ENCODE measurements around the gene MYO19.
"Not testable (repeated sequence)": the region's sequence is repeated elsewhere in the genome, so short reads cannot be mapped to it uniquely, and the experiment has no call there.

Gene MYO19

DNA sequence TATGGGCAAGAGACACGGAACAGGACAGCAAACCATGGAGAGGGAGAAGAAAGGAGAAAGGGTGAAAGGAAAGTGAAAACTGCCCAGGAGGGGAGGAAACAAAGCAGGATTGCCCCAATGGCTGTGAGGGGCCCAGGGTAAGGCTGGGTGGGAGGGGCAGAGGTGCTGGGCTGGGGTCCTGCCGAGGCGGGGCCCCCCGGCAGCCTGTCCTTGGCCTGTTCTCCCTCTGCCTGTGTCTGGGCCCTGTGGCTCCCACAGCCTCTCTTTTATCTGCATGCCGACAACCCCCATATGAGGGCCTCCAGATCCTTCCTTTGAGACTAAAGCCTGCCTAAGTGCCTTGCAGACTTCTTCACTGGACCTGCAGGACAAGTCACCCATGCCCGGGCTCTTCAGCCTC is 32.7 kb downstream of the MYO19 start:
- no peak for DNase-seq (ENCODE audit: low spot score)

DNA sequence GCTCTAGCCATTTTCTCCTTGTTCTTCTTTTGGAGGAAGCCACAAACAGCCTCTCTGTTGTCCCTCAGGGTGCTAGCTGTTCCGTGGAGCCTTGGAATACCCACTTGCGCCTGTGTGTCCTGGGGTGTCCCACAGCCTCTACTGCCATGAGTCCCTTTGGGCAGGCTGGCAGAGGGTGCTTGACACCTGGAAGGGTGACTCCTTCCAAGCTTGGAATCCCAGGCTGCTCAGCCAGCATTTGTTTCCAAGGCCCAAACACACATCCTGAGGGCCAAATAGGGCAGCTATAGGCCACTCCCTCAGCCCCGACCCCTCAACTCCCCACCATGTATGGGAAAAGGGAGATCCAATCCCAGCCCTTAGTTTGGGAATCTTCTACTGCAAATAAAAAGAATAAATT is 33.3 kb downstream of the MYO19 start:
- no peak for DNase-seq (ENCODE audit: low spot score)

DNA sequence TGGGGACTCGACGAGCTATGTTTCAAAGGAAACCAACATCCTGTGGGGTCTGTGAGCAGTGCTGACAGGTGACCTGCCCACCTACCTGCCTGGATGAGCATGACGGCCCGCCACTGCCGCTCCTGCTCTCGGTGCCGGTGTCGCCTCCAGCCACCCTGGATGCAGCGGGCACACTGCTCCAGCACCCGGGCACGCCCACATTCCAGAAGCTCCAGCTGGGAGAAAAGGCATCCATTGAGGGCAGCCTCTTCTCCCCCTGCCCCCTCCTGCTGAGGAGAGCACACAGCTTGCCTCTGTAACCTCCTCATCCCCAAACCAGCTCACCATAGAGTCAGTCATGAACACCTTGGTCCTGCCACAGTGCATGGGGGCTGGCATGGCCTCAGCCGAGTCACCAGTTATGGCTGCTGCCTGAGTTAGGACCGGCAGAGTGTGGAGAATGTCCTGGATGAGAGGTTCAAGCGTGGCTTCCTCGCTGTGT is 33.9 kb downstream of the MYO19 start:
- no peak for DNase-seq (ENCODE audit: low spot score)

DNA sequence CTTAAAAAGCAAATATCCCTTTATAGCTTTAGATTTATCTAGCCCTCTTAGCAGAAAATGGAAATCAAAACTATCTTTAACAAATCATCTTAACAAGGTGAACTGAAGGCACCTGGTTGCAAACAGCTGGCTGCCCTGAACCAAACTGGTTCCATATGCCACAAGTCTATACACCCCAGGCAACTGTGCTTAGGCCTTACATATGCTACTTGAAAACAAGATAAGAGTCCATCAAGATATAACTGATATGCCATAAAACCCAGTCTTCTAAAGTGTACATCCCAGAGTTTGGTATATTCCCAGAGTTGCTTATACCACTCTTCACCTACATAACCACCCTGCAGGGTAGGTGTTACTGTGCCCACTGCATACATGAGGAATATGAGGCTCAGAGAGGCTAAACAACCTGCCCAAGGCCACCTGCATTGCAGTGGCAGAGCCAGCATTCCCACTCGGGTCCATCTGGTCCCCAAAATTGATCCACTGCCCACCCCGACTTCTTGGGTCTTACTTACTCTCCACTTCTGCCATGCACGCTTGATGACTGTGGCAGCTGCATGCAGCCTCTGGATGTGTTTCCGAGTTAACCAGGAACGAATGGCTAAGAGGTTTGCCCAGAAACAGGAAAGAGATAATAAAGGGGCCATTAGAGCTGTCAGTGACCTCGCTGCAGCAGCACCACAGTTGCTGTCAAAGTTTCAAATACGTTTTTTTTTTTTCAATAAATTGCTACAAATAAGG is 35.9 kb downstream of the MYO19 start:
- DNase-seq (ENCODE audit: low spot score): no peak

DNA sequence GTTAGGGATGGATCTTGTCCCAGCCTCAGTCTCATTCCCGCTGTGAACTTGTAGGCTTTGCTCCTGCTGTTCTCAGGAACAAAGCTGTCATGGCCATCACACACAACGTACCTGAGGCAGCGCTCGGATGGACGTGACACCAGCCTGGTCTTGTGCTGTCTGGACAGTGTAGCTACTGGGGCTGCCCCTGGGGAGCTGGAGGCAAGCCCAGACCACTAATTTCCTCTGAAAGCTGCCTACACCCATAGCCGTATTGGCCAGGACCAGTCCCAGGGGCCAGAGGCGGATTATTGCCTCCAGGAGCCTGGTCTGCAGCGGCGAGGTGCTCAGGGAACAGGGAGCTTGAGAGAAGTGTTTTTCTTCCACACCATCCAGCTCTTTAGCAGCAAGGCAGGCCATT is 36.5 kb downstream of the MYO19 start:
- no peak for DNase-seq (ENCODE audit: low spot score)

DNA sequence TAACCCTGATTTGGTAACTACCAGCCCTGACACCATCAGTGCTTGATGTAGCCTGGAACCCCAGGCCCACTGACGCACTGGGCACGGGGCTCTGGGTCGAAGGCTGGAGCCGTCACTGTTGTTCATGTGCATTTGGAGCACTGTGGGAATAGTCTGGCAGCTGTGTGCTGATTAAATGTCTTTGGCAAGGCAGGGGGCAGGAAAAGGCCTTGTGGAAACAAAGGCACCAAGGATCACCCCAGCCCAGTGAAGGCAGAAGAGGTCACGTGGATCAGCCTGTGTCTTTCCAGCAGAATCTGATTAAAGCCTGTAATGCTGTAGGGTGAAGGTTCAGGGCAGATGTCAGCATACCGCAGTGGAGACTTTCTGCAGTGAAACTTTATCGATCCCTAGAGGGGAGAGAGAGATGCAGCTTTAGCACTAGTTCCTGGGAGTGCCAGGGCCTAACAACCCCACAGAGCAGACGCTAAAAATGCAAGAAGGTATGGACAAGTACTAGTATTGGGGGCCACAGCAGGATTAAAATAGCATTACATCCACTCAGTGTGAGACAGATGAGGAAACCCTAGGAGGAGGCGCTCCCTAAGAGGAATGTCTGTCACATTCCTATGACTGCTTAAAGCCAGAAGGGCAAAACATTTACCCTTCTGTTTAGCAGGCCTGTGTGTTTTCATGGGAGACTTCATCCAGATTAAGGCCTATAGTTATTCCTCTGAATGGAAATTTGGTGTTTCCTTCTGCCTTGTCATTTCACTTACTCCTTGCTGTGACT is 38.5 kb downstream of the MYO19 start:
- no peak for DNase-seq (ENCODE audit: low spot score)

DNA sequence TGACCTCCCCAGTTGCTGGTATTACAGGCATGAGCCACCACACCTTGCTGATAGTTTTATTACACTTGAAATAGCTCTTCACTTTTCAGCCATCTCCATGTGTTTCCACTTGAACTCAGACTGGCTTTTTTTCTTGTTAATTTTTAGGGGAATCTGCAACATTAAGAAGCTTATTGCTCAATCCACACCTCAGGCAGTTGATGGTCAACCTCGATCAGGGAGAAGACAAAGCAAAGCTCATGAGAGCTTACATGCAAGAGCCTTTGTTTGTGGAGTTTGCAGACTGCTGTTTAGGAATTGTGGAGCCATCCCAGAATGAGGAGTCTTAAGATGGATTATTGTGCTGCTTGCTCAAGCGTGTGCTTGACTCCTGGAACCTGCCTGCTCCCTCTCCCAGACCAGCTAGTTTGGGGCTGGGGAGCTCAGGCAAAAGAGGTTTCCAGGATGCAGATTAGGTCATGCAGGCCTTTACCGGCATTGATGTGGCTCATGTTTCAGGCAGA is 39.5 kb downstream of the MYO19 start:
- no peak for DNase-seq (ENCODE audit: low spot score)

DNA sequence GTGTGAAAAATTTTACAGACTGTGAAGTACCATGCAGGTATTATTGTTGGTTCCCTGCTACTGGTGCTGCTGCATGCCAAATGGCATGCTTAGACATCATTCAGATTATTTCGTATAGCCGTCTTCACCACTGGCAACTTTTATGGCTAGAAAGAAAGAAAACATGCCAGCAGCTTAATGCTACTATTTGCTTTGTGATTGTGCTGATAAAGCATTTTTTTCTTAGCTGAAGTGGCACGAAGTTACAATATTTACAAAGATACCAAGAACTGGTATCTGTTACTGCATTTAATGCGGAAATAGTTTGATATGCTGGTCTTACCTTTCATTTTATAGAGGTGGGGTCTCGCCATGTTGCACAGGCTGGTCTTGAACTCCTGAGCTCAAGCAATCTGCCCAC is 40.0 kb downstream of the MYO19 start:
- no peak for DNase-seq (ENCODE audit: low spot score)

DNA sequence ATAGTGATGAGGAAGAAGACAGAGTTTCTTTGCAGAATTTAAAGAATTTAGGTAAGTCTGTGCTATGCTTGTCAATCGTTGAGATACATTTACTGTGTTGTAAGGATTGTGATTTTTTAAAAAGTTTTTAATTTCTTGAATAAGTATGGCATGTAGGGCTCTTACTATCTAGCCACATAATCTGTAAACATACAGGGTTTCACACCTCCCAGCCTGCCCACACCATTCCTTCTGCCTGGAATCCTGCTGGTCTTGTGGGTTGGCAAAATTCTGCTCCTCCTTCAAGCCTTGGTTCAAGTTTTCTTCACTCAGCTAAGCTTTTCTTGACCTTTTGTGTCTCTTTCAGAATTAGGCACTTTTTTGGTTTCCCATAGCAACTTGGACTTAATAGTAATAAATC is 40.7 kb downstream of the MYO19 start:
- DNase-seq (ENCODE audit: low spot score): no peak

DNA sequence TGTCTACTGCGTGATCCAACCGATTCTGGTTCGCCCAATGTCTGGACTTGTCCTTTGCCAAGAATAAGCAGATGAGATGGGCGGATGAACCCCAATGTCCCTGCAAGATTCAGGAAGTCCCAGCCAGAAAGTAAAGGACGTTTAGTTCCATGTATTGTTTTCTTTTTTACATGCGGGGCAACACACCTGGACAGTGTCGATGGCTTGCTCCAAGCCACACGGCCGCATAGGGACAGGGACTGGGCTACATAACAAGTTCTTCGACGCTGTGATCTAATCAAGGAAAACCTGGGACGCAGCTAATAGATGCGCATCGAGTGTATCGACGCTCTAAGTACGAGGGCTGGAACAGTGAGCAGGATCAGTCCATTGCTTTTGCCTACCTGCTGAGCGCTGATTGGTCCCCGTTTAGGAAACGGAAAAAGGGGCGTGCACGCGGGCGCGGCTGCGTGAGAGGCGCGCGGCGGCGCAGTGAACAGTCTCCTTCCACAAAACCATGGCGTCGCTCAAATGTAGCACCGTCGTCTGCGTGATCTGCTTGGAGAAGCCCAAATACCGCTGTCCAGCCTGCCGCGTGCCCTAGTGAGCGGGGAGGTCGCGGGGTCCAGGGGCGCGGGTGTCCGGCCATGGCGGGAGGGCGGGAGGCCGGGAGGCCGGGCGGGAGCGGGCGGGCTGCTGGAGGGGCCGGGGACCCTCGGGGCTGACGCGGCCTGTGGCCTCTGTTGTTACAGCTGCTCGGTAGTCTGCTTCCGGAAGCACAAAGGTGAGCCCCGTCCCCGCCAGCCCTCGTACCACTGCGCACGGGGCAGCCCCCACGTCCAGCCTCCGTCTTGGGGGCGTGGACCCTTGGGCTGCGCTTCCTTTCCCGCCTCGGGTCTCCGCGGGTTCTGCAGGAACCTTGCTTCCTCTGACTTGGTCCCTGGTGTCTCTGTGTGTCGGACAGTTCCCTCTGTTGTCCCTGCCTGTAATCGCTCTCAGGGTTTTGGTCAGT is 48.2 kb downstream of the MYO19 start, which contains the start of gene ZNHIT3:
ZNHIT3 (plus strand) TSS at position 478 of the 991 bp plus-strand sequence; CDS start at position 497, 19 bp downstream.
- DNase-seq (ENCODE audit: low spot score): peak; percentile 96

DNA sequence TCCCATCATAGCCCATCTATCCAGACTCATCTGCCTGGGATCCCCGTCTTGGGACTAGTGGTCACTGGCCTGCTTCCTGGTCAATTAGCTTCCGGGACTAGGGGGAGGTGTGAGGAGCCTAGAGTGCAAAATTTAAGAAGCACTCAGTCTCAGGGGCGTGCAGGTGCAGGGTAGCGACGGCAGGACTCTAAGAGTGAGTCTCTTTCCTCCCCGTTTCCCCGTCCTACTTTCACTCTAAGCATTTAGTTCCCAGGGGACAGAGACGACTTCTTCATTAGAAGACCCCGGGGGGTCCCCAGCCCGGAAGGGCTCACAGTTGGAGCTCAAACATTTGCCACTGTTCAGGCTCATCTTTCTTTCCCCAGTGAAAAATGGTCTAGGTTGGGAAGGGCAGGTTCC is 48.9 kb downstream of the MYO19 start:
- DNase-seq (ENCODE audit: low spot score): no peak

DNA sequence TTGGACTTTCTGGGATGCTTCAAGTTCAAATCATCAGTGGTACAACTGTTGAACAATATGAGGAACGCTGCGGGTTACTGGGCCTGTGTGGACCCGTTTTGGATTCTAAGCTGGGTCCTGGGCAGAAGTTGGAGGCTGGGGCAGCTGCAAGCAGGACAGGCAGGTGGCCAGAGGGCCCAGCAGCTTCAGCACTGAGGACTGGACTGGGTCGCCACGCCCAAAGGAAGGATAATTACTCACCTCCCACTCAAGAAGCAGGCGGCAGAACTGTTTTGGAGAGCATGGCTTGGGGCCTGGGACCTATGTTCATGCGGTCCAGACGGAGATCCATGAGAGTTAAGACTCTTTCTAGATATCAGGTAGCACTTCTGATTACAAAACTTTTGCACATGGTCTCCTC is 49.6 kb downstream of the MYO19 start:
- no peak for DNase-seq (ENCODE audit: low spot score)

DNA sequence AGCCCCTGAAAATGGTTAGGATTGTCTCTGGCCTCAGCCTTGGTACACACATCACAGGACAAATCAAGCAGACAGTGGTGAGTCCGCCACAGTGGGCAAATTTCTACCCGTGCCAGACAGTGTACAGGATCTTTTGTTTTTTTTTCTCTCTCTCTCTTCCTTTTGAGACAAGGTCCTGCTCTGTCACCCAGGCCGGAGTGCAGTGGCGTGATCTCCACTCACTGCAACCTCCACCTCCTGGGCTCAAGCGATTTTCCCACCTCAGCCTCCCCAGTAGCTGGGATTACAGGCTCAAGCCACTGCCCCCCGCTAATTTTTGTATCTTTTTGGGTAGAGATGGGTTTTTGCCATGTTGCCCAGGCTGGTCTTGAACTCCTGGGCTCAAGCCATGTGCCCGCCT is 50.6 kb downstream of the MYO19 start:
- DNase-seq (ENCODE audit: low spot score): not testable (repeated sequence)

DNA sequence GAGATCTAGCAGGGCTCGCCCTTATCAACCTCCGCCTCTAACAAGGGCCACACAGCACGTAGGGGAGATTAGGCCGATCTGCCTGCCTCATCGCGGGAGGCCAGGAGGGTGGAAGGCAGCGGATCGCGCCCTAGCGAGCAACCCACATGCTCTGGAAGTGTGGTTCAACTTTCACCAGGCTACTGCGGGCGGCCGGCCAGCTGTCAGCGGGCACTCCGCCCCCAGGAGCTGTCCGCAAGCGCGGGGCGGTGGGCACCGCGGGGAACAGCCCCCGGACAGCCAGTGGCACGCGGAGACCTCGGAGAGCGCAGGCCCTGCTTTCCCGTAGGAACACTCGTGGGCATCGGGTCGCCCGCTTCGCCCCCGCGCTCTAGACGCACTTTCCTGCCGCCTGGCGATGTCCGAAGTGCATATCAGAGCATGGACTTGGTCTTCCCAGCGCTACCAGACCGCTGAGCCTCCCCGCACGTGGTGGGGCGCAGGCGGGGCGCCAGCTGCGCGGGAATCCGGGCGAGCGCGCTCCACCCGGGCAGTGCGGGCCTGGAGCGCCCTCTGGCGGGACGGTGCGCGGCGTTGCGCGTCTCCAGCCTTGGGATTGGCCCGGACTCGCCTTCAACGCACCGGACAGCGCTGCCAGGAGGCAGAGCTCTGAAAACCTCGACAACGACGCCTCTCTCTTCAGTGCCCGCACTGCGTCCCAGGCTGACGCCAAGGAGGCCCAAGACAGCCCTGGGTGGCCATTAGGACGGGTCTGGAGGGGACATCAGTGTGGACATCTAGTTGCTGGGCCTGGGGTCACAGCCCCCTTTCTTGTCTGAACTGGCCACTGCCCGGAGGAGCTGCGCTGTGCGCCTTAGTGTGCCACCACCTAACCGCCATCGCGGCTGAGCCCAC is 51.8 kb downstream of the MYO19 start:
- DNase-seq (ENCODE audit: low spot score): peak; percentile 97

DNA sequence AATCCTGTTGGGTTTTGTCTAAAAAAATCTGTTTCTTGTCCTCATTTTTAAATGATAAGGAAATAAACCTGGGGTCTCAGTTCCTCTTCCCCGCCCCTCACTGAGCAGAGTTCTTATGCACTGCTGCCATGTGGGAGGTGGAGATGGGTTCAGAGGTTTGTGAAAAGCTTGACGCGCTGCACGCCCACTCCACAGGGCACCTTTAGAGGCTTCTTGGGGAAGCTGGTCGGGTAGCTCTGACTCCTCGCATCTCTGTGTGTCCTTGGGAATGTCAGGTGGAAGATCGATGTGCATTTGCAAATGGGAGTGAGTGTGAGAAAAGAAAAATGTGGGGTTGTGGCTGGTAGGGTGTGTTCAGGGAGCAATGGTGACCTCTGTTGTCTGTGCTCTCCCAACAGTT is 52.8 kb downstream of the MYO19 start:
- DNase-seq (ENCODE audit: low spot score): no peak

DNA sequence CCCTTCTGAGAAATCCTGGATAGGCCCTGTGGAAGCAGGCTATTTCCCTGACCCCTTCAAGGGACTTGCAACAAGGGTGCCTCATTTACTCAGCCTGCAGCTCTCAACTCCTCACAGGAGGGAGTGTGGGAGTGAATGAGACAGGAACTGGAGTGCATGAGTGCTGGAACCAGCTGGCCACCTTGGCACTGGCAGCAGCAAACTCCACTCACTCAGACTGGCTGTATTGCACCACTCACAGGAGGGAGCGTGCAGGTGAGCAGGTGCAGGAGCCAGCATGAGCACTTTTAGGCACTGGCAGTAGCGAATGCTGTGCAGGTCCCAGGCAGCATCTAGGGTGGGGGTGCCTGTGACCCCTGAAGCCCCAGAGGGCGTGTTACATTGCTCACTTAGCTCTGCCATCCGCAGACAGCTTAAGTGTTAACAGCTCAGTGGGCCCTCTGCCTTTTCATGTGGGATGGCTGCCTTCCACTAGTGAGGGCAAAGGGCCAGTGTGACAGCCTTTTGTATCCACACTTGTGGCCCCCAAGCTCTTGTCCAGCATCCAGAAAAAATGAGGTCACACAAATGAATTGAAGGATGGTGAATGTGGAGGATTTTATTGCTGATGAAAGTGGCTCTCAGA is 59.2 kb downstream of the MYO19 start:
- DNase-seq (ENCODE audit: low spot score): no peak

DNA sequence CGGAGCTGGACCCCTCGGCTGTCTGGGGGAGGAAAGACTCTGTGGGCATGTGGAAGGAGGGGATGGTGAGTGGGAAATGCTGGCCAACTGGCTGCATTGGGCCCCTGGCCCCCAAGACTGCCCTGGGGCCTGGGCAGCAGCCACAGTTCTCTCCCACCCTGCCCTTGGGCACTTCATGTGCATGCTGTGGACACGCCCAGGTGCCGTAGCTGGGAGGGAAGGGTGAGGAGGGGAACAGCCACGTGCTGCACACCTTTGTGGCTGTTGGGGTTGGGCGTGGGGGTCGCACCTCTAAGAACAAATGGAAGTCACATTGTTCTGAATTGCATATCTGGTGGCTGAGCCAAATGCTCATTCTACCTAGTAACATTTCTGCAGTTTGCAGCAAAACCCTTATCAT is 60.1 kb downstream of the MYO19 start:
- no peak for DNase-seq (ENCODE audit: low spot score)

DNA sequence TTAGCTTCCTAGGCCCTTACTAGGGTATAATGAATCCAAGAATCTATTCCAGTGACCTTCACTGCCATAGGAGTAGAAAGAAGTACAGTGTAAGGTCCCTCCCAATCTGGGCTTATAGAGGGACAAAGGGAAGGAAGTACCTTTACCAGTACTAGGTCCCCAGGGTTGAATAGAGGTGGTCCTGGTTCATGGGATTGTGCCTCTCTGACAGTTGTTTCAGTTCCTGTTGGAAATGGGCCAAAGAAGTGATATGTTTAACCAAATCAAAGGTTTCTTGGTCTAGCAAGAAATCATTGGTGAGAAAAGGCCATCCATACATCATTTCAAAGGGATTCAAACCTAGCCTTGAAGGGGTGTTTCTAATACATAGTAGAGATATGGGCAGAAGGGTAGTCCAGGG is 64.2 kb downstream of the MYO19 start:
- no peak for DNase-seq (ENCODE audit: low spot score)

DNA sequence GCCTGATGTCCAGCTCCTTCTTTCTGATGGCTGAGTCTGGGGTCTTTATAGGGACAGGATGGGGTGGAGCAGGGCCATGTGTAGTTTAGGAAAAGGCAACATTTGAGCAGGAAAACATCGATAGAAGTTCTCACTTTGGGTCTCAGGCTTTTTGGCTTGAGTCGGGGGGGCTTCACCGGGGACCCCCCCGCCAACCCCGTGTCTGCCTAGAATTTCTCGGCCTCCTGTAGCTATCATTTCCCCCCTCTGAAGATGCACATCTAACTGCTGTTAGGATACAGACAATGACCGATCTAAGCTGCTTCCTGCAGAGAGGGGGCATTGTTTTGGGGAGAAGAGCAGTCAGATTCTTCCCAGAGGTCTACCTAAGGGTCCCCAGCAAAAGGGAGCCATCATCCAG is 64.9 kb downstream of the MYO19 start:
- no peak for DNase-seq (ENCODE audit: low spot score)

DNA sequence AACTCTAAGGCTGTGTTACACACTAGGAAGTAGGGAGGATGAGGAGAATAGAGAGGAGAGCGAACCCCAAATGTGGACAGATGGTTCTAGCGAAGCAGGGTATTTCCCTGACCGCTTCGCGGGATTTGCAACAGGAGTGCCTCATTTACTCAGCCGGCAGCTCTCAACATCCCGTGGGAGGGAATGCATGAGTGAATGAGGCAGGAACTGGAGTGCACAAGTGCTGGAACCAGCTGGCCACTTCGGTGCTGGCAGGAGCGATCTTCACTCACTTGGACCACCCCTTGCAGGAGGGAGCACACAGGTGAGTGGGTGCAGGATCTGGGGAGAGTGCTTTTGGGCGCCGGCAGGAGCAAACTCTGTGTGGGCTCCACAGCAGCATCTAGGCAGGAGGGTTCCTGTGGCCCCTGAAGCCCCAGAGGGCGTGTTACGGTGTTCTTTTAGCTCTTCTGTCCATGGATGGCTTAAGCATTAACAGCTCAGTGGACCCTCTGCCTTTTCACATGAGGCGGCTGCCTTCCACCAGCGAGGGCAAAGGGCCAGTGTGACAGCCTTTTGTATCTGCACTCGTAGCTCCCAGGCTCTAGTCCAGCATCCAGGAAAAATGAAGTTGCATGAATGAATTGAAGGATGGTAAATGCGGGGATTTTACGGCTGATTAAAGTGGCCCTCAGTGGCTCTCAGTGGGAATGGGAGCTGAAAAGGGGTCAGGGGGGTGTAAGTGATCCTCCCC is 65.6 kb downstream of the MYO19 start:
- DNase-seq (ENCODE audit: low spot score): no peak
